Mucosa of descending colon (tissue), 3 donors: ENCODE measurements around the gene TCEAL8. TPM values are rescaled to one million over a fixed set of nuclear protein-coding genes. Genes with fewer than 3 reads are reported as not detected.

Source experiments
- ATAC-seq: fragments of 200-7000 bp; cut with Tn5 transposase; one replicate; pipeline ENCODE4 v1.9.1; 2020; ENCODE audit warnings: mild to moderate bottlenecking, moderate library complexity
- DNase-seq, 3 donors: peaks; one replicate each; pipeline ENCODE4 v3.0.0-alpha.2; 2020
- H3K36me3 ChIP-seq: fragments of 200-600 bp; one replicate; pipeline ENCODE4 v1.8.0; 2021; ENCODE audit warnings: low read depth, mild to moderate bottlenecking
- H3K4me1 ChIP-seq: fragments of 200-600 bp; one replicate; pipeline ENCODE4 v1.8.0; 2021; ENCODE audit warnings: low read depth, mild to moderate bottlenecking
- H3K4me3 ChIP-seq: fragments of 200-600 bp; one replicate; pipeline ENCODE4 v1.8.0; 2021; ENCODE audit warnings: mild to moderate bottlenecking
- H3K9me3 ChIP-seq: fragments of 200-600 bp; one replicate; pipeline ENCODE4 v1.8.0; 2021; ENCODE audit warnings: mild to moderate bottlenecking
- intact Hi-C, 2 donors: fragments of 100-400 bp; cut with DNase I in 1 of 2; cut with micrococcal nuclease in 1 of 2; formaldehyde crosslinking; loops; one replicate each; pipeline versions ENCODE4 v1.11.0 to v1.11.1; 2022; cut with DNase I, micrococcal nuclease
- total RNA-seq, 3 donors: library from RNA; stranded (reverse); fragmentation: NEBNext Ultra II Directional in 2 of 3; extraction: Animal tissue kit (Norgen Biotek cat#: 25700) in 2 of 3; gene quantifications; one replicate each; pipeline versions ENCODE4 v1.2.1 to v1.2.4, GENCODE V29; 2021 to 2023
- TF ChIP-seq, protein P1 (sequence below): fragments of 200-600 bp; IDR thresholded peaks from one replicate; pipeline ENCODE4 v1.8.0; 2022; ENCODE audit warnings: antibody characterized with exemption, mild to moderate bottlenecking
- donor health status: DM: no; HTN: no; CAD: no; lungs with moderate emphysema.
- donor health status: DM: no; HTN: no; CAD: no.
- donor health status: DM: no; HTN: yes; CAD: no.

The TCEAL8 gene
- total RNA-seq, 3 donors from 2014 or later, result 24.4 to 43.0 (median 31.2) TPM

DNA sequence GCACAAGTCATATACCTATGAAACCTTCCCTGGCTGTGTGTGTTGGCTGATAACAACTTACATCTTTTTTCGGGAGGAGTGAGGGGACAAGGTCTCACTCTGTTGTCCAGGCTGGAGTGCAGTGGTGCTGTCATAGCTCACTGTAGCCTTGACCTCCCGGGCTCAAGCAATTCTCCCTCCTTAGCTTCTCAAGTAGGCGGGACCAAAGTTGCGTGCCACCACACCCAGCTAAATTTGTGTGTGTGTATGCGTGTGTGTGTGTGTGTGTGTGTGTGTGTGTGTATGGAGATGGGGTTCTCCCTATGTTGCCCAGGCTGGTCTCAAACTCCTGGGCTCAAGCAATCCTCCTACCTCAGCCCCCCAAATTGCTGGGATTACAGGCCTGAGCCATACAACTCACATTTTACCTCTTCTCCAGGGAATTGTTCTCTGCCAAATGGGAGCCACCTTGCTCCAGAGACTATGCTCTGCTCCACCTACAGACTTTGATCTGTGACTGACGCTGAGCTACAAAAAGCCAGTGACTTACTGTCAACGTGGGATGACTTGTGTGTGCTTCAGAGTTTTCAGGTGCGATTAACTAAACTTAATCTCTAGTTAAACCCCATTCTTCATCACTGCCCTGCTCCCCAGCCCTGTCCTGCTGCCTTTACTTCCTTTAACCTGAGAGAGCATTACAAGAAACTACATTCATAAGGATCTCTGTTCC is 42.1 kb downstream of the TCEAL8 start:
- Histone ChIP-seq H3K9me3 (no peaks in the 10 kb centered on the region), H3K36me3 (no peaks in the 10 kb centered on the region), H3K4me3 (no peak overlapping the region), H3K4me1 (no peaks in the 10 kb centered on the region)
- TF ChIP-seq, protein P1, sequence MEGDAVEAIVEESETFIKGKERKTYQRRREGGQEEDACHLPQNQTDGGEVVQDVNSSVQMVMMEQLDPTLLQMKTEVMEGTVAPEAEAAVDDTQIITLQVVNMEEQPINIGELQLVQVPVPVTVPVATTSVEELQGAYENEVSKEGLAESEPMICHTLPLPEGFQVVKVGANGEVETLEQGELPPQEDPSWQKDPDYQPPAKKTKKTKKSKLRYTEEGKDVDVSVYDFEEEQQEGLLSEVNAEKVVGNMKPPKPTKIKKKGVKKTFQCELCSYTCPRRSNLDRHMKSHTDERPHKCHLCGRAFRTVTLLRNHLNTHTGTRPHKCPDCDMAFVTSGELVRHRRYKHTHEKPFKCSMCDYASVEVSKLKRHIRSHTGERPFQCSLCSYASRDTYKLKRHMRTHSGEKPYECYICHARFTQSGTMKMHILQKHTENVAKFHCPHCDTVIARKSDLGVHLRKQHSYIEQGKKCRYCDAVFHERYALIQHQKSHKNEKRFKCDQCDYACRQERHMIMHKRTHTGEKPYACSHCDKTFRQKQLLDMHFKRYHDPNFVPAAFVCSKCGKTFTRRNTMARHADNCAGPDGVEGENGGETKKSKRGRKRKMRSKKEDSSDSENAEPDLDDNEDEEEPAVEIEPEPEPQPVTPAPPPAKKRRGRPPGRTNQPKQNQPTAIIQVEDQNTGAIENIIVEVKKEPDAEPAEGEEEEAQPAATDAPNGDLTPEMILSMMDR, result no peak
- ATAC-seq (peak; percentile 51), DNase-seq (peak in 2 of 3 donors; percentile 16 to 30)
- intact Hi-C loops, result loop anchor here in 1 of 2 donors (5.0 kb wide), 1 partner anchor 34 kb away; no protein-coding TSS in a partner anchor

DNA sequence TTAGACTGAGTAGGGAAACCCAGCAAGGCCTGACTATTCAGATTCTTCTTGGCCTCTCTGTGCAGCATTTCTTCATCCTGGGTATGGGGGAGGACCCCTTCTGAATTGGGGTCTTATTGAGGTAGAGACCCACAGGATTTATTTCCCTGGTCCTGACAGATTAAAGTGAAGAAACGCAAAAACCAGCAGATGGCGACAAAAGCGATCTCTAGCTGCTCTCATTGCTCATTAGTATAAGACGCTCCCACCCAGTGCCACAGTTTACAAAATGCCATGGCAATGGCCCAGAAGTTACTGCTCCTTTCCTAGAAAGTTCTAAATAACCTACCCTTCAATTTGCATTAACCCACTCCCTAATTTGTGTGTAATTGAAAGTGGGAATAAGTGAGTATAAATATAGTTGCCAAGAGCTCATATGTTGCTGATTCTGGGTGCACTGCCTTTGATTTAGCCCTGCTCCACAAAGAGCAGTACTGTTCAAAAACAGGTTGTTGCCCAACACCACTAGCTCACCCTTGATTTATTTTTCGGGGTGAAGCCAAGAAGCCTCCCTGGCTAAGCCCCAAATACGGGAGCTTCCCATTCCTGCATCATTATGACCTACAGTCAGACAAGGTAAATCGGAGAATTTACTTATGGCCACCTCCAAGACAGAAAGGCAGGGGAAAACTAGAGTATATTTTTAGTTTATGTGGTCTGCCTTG is 43.8 kb downstream of the TCEAL8 start:
- H3K9me3 ChIP-seq, result no peaks in the 10 kb centered on the region
- no peaks in the 10 kb centered on the region for H3K36me3 ChIP-seq
- DNase-seq (peak in 1 of 3 donors; percentile 75), ATAC-seq (no peak)
- H3K4me1 ChIP-seq, result no peaks in the 10 kb centered on the region
- no peak overlapping the region for H3K4me3 ChIP-seq
- intact Hi-C loops, result loop anchor here in 1 of 2 donors (5.0 kb wide), 1 partner anchor 36 kb away; no protein-coding TSS in a partner anchor
- TF ChIP-seq, protein P1, result no peak

DNA sequence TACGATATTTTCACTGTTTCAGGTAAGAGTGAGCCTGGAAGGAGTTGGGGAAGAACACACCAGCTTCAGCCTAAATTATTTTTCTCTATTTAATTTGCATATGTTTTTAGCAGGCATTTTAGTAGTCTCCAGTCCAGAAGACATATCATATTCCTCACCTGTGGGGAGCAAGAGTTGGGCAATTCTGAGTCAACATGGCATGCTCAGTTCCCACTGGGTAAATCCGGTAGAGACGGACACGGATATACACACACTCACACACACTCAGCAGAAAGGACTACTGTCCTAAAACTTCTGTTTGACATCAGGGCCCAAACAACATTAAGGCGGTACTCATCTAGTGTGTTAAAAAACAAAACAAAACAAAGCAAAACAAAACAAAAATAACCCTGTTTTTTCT is 44.9 kb downstream of the TCEAL8 start:
- no peak overlapping the region for H3K4me3 ChIP-seq
- H3K9me3 ChIP-seq, result no peaks in the 10 kb centered on the region
- ATAC-seq, result no peak
- DNase-seq, result no peak
- TF ChIP-seq, protein P1, result no peak
- no peaks in the 10 kb centered on the region for H3K4me1 ChIP-seq
- intact Hi-C loops, result loop anchor here in 1 of 2 donors (5.0 kb wide), 1 partner anchor 37 kb away; no protein-coding TSS in a partner anchor
- H3K36me3 ChIP-seq, result no peaks in the 10 kb centered on the region

Other genes starting within 250 kb of the TCEAL8 start
- 1 to 10 TPM in 1 of 3 donors, under 1 TPM in 1, not detected in 1; 0.87 to 7.3 TPM for gene BEX1, start 191.0 kb downstream of the TCEAL8 start, total RNA-seq
- under 1 TPM; 0.32 to 0.75 (median 0.38) TPM for gene NXF3, start 162.0 kb downstream of the TCEAL8 start, total RNA-seq
- 10 to 100 TPM in 1 of 3 donors, 1 to 10 TPM in 2; 7.8 to 34.0 (median 8.9) TPM for gene BEX4, start 40.0 kb downstream of the TCEAL8 start, total RNA-seq
- gene TCEAL5, start 21.6 kb upstream of the TCEAL8 start, total RNA-seq, result under 1 TPM in 1 of 3 donors, not detected in 2; 0.92 TPM
- gene BEX2, start 55.8 kb upstream of the TCEAL8 start, total RNA-seq, result 1 to 10 TPM; 4.6 to 5.5 (median 4.9) TPM
- gene TCEAL7, start 75.1 kb upstream of the TCEAL8 start, total RNA-seq, result 10 to 100 TPM in 1 of 3 donors, 1 to 10 TPM in 1, under 1 TPM in 1; 0.61 to 12.1 (median 2.2) TPM
- gene TCEAL9, start 101.4 kb upstream of the TCEAL8 start, total RNA-seq, result 10 to 100 TPM; 20.9 to 29.6 (median 27.3) TPM
- gene BEX3, start 121.4 kb upstream of the TCEAL8 start, total RNA-seq, result 10 to 100 TPM; 21.5 to 74.1 (median 35.6) TPM